ENCODE results near the gene THPO. TPM values are rescaled to one million over a fixed set of nuclear protein-coding genes. Genes with fewer than 3 reads are reported as not detected.

The THPO gene
- total RNA-seq (2014; rRNA removed; shearing (Covaris generic)): not detected in 2 replicates

DNA sequence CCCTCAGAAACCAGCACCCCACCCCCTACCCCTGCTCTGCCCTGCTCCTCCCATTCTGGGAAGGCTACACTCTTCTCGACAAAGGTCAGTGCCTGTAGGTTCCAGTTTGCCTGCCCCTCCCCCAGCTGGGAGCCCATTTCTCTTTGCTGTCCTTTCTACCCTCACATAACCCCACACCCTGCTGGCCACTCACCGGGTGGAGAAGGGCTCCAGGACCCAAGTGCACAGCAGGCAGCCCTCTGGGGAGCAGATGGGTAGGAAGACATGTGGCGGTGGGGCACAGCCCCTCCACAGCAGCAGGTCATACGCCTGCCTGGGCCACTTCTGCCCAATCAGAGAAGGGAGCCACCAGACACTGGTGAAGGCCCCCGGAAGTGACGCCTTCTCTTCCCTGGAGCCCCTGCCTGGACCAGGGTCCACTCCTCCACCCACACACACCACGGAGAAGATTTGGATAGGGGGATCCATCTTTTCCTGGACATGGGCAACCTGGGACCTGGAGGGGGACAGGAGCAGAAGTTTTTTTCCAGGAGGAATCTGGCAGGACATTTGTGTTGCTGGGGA, at the start of gene THPO:
Gene THPO (minus strand): TSS at position 326 of the 564 bp plus-strand sequence. CDS start 1,948 bp downstream, outside the sequence.
- DNase-seq (ENCODE audit: low read depth): no peak

DNA sequence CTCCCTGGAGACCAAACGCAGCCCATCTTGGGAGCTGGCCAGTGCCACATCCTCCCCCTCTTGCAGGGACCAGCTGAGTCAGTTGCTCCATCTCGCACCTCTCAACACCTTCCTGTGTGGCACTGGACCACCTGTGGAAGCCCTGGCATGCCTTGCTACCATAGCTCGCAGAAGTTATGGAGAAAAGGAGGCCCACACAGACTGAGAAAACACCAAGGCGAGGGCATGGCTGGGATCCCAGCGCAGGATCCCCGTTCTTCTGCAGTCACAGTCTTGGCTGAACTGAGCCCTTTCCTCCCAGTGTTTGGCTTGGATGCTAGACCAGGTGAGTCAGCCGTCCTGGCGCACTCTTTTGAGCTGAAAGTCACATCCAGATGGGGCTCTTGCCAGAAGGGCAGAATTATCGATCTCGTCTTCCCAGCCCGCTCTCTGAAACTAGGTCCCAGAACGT, 48.7 kb upstream of the THPO start:
- DNase-seq (ENCODE audit: low read depth): peak; percentile 41

DNA sequence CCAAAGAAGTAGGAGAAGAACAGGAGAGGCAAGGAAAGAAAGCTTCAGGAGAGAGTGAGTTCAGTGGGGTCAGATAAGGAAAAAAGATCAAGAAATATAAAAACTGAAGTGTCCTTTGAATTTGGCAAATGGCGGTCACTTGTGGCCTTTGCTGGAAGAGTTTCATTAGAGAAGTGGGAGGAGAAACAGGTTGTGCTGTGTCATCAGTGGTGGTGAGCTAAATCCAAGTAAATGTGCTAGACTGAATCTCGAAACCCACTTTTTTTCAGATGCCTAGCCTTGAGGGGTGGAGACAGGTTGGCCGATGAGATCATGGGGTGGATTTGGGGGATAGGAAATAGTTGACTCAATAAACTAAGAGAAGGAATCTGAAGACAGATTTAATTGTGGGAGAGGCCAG, 45.6 kb upstream of the THPO start:
- DNase-seq (ENCODE audit: low read depth): no peak

DNA sequence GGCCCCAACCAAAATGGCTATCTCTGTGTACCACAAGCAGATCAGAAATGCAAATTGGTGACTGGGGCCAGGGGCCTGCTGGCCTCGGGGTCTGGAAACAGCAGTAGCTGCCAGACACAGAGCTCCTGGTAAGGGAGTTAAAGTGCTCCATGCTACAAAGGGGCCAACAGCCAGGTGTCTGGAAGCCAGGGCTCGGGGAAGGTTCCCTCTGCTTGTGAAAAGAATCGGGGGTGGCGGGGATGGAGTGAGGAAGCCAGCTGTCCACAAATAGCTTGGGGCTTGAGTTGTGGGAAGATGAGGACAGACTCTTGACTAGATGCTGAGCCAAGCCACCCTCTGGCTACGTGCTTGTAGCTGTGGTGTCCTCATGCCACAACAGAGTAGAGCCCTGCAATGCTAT, 41.2 kb upstream of the THPO start:
- DNase-seq (ENCODE audit: low read depth): no peak

DNA sequence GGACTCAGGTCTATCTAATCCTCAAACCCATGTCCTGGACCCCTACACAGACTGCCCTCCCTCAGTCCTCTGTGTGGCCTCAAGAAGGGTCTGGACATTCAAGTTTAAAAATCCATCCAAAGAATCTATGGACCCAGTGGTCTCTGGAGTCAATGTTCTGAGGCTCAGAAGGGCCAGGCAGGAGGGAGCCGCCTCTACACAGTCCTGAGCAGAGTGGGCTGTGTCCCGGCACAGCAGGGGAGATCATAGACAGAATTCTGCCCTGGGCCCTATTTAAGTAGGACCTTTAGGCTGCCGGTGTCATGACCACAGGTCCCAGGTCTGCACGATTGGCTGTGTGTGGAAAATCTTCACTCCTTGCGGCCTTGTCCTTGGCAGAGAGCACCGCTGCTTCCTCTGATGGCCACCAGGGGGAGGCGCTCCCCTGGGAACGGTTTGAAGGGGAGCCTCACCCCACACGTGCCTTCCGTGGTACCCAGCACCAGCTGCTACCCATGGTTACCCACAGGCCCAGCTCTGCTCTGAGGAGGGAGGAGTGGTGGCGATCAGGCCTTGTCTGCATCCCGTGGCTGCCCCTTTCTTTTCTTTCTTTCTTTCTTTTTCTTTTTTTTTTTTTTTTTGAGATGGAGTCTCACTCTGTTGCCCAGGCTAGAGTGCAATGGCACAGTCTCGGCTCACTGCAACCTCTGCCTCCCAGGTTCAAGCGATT, 39.8 kb upstream of the THPO start:
- DNase-seq (ENCODE audit: low read depth): peak; percentile 79

DNA sequence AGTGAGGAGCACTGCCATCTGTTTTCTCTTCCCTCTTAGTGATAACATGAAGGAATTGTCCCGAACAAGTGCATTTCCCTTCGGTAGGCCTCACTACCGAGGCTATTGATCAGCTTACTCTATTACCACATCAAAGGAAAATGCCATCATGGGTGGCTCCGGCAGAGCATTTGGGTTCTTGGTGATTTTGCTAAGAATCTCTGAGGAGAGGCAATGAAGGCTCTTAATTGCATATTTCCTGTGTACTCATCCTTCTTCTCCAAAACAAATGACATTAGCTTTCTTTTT, 37.1 kb upstream of the THPO start:
- no peak for DNase-seq (ENCODE audit: low read depth)

DNA sequence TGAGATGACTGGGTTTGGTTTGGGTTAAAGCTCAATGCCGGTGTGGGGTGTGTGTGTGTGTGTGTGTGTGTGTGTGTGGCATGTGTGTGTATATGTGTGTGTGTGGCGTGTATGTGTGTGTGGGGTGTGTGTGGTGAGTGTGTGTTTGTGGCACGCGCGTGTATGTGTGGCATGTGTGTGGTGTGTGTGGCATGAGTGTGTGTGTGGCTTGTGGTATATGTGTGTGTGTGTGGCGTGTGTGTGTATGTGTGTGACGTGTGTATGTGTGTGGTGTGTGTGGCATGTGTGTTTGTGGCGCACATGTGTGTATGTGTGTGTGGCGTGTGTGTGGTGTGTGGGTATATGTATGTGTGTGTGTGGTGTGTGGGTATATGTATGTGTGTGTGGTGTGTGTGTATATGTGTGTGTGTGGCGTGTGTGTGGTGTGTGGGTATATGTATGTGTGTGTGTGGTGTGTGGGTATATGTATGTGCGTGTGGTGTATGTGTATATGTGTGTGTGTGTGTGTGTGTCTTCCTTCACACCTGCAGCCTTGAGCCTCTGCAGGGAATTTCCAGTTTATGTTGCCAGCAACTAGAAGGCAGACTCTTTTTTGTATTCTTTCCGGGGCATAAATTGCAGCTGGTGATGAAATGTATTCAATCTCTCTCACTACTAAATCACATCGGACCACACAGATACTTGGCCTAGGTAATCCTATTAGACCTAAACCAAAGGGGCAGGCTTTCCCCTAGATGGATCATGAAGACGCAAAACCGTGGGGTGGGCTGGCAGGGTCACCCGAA, 36.6 kb upstream of the THPO start:
- no peak for DNase-seq (ENCODE audit: low read depth)

DNA sequence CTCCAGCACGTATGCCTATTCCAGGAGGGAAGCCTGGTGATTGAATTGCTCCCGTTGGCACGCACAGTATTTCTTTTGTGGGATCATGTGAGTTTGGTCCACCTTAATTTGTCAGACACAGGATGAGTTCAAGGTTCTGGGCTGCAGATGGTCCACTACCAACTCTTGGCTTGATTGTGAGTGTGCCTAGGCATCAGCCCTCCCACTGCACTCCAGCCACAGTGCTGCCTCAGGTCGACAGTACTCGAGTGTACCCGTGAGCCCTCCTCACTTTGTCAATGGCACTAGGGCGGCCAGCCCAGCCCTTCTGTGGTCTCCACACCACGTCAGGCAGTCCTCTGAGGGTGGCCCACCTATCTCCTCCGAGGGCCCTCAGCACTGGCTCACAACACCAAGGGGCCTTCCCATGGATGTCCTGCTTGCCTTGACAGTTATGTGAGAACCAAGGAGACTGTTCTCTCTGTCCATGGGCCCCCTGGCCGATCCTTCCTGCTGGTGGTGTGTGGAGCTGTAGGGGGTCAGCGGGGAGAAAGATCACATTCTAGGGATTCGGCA, 32.0 kb upstream of the THPO start:
- DNase-seq (ENCODE audit: low read depth): no peak

DNA sequence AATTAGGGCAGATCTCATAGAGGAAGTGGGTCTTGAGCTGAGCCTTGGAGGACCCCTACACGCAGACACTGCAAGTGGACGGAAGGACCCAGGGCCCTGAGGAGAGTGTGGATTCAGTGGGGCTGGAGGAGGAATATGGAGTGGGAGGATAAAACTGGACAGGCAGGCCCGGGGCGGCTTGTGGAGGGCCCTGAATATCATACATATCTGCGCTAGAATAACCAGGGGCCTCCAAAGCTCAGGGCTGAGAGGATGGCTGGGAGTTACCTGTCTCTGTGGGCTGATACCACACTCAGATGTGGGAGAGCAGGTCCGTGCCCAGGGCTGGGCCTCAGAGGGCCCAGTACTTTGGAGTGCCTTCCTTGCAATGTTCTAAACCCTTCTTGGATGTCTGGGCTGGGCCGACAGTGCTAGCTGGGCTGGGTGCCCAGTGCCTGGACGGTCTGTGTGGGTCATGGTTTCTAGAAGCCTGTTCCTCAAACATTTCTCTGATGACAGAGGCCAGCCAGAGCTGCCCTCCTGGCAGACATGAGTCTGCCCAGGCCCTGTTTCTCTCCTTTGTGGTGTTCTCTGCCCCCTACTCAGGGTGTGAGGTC, 31.4 kb upstream of the THPO start:
- DNase-seq (ENCODE audit: low read depth): no peak

DNA sequence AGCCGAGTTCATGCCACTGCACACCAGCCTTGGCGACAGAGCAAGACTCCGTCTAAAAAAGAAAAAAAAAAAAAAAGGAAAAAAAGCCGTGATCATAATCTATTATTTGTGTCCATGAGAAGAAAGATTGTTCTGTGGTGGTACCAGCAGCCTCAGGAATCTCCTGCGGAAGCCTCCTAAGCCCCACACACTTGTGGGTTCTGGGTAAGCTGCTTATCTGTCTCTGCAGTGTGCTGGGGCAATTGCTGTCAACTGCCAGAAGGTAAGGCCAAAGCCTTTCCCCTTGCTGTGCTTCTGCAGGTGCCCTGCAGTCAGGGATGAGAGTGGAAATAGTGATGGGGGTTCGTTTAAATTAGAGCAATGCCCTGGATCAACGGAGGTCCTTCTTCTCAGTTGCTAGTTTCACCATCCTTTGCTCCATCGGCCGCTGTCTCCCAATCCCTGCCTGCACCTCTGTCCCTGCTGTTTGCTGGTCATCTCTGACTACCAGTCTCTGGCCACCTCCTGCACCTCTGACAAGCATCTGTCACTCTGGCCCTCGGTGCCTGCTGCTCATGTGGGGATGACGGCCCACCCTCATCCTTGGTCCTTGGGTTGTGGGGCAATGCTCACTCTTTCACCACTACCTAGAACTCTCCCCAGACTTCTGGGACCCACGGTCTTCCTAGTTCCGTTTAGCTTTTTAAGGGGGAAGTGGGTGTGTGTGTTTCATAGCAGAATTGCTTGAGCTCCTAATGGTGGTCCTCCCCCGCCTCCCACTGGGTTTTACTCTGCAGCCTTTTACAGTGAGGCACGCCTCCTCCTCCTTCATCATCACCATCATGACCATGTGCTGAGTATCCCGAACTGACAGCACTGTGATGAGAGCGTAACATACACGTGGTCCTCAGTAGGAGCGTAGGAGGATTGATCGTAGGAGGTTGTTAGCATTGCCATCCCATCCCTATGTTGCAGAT, 27.3 kb upstream of the THPO start:
- DNase-seq (ENCODE audit: low read depth): no peak

DNA sequence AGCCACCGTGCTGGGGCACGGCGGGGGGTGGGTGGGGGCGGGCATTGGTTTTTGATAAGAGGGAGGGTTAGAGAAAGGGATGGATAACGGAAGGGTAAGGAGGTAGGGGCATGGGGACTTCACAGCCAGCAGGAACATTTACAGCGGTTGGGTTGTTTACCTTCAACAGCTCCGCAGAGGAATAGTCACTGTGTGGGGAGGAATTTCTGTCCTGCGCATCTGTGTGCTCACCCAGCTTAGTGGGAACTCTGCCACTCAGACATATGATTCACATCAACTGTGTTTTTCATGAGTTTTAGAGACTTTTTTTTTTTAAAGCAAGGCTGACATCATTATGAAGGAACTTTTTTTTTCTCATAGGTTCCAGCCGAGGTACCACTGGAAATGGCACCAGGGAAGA, 21.4 kb upstream of the THPO start:
- peak; percentile 90 for DNase-seq (ENCODE audit: low read depth)

DNA sequence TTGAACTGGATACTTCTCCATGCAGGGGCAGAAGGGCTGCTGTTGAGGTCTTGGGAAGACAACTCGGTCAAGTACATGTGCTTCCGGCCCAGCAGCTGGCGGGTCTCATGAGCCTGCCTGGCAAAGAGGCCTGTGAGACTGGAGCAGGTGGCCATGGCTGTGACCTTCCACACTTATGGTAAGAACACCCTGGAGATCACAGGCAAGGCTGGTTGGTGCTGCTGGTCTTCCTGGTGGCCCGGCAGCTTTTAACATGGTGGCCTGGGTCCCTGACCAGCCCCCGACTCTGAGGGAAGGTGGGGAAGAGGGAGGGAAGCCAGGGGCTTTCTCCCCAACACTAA, 17.3 kb upstream of the THPO start:
- DNase-seq (ENCODE audit: low read depth): no peak

DNA sequence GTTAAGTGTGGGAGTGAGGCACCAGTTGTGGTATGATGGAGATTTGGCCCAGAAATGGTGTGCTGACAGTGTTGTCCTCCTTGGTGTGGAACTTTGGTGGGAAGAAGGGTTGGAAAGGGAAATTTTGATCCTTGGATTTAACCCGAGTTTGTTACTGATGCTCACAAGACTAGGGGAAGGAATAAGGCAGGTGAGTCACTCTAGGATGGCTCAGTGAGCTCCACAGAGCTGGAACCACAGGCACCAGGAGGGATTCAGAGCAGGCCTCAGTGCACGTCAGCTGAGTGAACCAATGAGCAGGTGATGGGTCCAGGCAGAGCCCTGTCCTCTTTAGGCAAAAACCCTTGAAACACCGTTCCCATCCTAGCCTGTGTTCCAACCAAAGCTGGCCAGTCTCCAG, 13.3 kb upstream of the THPO start:
- no peak for DNase-seq (ENCODE audit: low read depth)

DNA sequence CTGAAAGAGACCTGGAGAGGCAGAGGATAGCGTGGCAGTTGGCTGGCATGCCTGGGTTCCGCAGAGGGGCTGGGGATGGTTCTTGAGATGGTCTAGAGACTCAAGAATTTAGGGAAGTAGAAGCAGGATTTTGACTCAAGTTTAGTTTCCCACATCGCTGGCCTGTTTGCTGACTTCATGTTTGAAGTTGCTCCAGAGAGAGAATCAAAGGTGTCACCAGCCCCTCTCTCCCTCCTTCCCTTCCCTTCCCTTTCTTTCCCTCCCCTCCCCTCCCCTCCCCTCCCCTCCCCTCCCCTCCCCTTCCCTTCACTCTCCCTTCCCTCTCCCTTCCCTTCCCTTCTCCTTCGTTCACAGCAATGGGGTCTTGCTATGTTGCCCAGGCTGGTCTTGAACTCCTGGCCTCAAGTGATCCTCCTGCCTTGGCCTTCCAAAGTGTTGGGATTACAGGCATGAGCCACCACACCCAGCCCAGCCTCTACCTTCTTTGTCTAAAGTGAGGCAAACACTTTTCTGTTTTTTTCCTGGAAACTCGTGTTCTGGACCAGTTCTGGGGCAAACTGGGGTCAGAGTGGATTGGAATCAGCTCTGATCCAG, 12.0 kb upstream of the THPO start:
- no peak for DNase-seq (ENCODE audit: low read depth)

DNA sequence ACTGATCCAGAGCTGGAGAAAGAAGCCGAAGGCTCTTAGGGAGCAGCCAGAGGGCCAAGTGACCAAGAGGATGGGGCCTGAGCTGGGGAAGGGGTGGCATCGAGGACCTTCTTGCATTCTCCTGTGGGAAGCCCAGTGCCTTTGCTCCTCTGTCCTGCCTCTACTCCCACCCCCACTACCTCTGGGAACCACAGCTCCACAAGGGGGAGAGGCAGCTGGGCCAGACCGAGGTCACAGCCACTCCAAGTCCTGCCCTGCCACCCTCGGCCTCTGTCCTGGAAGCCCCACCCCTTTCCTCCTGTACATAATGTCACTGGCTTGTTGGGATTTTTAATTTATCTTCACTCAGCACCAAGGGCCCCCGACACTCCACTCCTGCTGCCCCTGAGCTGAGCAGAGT, 11.4 kb upstream of the THPO start:
- no peak for DNase-seq (ENCODE audit: low read depth)

DNA sequence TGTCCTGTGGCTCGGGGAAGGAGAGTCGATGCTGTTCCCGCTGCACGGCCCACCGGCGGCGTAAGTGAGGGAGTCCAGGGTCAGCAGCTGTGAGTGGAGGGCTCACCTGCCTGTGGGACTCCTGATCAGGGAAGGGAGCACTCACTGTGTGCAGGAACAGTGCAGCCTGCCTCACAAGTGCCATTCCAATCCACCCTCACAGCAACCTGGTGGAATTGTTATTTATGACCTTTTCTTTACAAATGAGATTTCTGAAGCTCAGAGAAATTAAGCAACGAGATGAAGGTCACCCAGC, 10.9 kb upstream of the THPO start:
- DNase-seq (ENCODE audit: low read depth): no peak

DNA sequence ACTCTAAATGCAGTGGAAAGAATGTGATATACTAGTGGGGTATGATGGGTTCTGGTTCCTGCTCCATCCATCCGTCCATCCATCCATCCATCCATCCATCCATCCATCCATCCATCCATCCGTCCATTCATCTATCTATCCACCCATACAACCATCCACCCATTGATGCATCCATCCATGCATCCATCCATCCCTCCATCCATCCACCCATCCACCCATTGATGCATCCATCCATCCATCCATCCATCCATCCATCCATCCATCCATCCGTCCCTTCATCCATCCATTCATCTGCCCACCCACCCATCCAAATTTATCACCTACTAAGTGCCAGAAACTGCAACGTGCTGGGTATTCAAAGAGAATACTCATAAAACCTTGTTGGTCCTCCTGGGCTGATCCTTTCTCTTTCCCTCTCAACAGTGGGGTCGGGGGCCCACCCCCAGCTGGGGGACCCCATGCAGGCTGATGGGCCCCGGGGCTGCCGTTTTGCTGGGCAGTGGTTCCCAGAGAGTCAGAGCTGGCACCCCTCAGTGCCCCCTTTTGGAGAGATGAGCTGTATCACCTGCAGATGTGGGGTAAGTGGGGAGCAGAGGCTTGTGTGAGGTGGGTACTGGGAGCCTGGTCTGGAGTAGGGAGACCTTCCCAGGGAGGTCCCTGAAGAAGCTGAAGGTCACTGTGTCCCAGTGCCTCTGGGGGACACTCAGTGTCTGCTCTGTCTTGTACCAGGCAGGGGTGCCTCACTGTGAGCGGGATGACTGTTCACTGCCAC, 10.3 kb upstream of the THPO start:
- no peak for DNase-seq (ENCODE audit: low read depth)

DNA sequence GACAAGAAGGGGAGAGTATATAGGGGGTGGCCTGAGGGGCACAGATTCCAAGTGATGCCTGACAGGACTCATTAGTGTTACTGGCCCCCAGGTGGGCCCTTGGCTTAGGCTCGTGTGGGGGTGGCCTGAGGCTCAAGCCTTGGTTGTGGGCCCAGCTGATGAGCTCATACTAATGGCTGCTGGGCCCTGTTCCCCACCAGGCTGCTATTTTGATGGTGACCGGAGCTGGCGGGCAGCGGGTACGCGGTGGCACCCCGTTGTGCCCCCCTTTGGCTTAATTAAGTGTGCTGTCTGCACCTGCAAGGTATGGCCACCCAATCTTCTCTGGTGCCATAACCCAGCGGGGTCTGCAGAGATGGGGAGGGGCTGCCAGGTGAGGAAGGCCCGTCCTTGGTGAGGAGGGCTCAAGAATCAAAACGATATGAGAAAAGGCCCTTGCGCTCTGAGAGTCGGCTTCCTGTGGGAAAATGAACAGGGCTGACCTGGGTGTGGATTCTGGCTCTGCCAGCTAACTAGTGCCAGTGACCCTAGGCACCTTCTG, 9.2 kb upstream of the THPO start:
- DNase-seq (ENCODE audit: low read depth): no peak

DNA sequence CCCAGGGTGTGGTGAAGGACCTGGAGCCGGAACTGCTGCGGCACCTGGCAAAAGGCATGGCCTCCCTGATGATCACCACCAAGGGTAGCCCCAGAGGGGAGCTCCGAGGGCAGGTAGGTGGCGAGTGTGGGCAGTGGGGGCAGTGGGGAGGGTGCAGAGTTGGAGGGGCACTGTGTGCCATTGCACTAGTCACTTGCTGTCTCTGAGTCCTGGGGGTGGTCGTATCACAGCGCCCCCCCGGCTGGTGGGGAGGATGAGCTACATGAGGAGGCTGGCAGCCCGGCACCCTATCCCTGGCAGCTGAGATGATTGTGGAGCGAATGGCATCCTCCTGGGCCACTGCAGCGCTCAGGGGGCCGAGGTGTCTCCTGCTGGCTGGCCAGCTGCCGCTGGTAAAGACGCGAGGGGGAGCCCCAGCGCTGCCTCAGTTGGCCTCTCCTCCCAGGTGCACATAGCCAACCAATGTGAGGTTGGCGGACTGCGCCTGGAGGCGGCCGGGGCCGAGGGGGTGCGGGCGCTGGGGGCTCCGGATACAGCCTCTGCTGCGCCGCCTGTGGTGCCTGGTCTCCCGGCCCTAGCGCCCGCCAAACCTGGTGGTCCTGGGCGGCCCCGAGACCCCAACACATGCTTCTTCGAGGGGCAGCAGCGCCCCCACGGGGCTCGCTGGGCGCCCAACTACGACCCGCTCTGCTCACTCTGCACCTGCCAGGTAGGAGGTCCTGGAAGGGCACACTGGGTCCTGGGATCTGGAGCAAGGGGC, 8.2 kb upstream of the THPO start:
- no peak for DNase-seq (ENCODE audit: low read depth)
